ENCODE results near the gene TEAD1.

Gene TEAD1

DNA sequence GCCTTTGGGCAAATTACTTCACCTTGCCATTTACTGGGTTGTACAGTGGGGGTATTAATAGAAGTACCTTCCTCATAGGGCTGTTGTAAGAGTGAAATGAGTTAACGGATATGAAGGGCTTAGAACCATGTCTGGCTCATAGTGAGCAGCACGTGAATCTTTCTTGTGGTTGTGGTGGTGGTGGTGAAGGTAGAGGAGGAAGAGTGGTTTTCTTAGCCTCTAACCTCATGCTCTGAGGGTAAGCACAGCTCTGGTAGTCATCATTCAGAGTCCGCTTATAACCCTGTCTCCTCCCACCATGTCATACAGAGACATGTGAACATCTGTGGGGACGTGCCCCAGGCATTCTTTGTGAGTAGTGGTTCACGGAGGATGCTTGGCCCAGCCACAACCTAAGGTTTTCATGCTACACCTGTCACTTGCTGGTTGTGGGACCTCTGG is 43.6 kb downstream of the TEAD1 start:
- TF ChIP-seq, protein P1, sequence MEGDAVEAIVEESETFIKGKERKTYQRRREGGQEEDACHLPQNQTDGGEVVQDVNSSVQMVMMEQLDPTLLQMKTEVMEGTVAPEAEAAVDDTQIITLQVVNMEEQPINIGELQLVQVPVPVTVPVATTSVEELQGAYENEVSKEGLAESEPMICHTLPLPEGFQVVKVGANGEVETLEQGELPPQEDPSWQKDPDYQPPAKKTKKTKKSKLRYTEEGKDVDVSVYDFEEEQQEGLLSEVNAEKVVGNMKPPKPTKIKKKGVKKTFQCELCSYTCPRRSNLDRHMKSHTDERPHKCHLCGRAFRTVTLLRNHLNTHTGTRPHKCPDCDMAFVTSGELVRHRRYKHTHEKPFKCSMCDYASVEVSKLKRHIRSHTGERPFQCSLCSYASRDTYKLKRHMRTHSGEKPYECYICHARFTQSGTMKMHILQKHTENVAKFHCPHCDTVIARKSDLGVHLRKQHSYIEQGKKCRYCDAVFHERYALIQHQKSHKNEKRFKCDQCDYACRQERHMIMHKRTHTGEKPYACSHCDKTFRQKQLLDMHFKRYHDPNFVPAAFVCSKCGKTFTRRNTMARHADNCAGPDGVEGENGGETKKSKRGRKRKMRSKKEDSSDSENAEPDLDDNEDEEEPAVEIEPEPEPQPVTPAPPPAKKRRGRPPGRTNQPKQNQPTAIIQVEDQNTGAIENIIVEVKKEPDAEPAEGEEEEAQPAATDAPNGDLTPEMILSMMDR (IDR thresholded peaks at IDR 0.05): no peak
- no peak for TF ChIP-seq ZFX (IDR thresholded peaks at IDR 0.05; ENCODE audit: borderline replicate concordance)
- H3K27ac ChIP-seq: no peak overlapping the region

DNA sequence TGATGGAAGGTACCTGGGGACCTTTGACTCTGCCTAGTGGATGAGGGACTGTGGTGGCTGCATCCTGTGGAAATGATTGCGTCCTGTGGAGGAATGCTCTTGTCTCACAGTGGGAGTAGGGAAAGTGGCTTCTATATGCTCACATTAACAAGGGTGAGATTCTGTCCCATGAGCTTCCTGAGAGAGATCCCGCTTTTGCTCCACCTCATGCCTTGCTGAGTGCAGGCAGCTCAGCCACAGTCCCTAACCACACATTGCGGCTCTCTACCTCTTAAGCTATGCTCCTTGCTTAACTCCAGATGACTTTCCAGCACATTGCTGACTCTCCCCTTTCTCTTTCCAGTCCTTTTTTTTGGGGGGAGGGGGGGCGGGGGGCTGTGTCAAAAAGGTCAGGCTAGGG is 45.0 kb downstream of the TEAD1 start:
- no peak for TF ChIP-seq ZFX (IDR thresholded peaks at IDR 0.05; ENCODE audit: borderline replicate concordance)
- TF ChIP-seq, protein P1 (IDR thresholded peaks at IDR 0.05): no peak

DNA sequence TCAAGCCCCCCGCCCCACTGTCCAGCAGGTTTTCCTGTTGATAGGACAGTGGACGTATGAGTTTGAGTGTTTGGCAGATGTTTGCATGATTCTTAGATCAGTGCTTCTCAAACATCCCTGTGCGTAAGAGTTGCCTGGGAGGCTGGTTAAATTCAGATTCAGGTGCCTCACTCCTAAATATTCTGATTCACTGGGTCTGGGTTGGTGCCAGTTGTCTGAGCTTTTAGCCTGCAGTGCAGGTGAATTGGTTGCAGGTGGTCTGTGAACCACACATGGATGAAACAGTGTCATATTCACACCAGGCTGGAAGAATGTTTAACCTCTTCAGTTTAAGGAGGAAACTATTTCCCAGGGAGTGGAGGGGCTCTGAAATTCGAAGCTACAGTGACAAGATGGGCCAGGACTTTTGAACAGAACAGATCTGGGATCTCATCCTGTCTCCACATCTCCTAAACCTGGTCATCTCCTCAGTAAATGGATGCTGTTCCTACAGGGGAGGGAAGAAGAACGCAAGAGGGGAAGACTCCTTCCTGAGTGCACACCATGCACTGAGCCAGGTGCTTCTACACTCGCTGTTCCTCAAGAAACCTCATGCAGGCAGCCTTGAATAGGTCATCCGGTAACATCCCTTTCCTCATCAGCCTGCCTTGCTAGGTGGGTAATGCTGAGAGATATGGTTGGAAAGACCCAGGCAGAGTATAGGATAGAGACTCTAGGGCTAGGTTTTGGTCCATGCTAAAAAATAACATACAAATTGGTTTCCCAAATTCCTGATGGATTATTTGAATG is 47.8 kb downstream of the TEAD1 start:
- no peak overlapping the region for H3K27ac ChIP-seq
- TF ChIP-seq, protein P1 (IDR thresholded peaks at IDR 0.05): no peak
- TF ChIP-seq ZFX (IDR thresholded peaks at IDR 0.05; ENCODE audit: borderline replicate concordance): no peak

More for the DNA sequence above, 45.0 kb downstream of the TEAD1 start:
- no peak overlapping the region for H3K27ac ChIP-seq

DNA sequence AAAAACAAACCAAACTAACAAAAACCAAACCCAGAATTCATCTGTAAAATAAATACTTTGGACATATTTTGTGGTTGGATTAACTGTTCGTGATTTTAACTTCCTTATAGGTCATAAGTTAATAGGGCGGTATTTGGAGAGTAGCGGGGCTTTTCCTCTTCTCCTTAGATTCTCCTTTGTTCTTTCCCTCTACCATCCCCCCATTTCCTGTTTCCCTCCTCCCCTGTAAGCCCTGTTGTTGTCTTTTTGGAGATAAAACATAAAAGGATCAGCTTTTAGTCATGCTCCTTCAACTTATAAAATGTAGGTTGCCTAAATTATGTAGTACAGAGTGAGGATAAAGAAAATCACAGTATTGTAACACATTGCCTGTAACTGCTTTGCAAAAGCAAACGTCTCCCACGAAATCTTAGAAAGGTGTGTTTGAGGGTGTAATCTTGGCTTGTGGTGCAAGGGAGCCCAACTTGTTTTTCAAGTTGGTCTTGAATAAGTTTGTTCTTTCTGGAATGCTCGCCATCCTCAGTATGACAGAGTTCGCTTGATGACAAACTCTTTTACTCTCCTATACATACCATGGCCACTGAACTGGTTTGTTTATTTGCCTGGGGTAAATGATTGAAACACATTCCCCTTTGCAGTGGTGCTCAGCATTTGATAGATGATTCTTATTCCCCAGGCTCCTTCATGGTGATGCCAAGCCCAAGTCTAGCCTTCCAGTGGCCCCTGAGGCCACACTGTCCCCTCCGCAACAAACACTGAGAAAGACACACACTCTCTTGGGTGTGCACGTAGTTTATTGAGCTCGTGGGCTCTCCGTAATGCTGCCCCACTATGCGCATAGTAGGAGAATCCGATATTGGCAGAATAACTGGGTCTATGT is 49.4 kb downstream of the TEAD1 start:
- H3K27ac ChIP-seq: no peak overlapping the region
- no peak for TF ChIP-seq ZFX (IDR thresholded peaks at IDR 0.05; ENCODE audit: borderline replicate concordance)
- TF ChIP-seq, protein P1 (IDR thresholded peaks at IDR 0.05): no peak

DNA sequence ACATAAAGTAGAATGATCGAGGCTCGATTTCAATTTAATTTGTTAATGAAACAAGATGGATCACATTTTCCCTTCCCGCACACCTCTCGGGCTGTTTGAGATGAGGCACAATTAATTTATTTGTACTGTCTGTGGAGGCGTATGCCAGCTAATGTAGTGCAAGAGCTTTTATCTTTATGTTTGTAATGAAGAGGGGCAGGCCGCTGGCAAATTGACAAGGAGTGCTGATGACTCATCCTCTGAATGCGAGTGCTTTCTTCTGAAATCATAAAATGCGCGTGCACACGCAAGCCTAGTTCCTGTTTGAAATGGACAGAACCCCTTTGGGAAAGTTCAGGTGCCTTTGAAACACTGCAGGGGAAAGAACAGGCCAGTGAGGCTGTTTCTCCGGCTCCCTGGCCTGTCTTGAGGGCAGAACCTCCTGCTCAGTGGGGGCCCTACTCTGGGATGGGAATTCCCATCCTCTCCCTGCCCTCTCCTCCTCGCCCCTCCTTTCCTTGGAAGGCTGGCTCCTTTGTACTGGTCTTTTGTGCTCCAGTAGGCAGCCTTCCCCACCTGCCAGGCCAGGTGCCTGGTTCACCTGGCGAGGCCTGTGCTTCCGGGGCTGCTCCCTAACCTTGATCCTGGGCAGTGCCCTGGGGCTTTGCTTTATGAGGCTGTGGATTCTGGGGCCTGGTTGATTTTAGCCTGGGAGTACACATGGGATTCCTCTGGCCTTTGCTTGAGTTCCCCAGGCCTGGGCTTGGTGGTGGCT is 50.3 kb downstream of the TEAD1 start:
- no peak for TF ChIP-seq ZFX (IDR thresholded peaks at IDR 0.05; ENCODE audit: borderline replicate concordance)
- TF ChIP-seq, protein P1 (IDR thresholded peaks at IDR 0.05): no peak
- no peak overlapping the region for H3K27ac ChIP-seq

DNA sequence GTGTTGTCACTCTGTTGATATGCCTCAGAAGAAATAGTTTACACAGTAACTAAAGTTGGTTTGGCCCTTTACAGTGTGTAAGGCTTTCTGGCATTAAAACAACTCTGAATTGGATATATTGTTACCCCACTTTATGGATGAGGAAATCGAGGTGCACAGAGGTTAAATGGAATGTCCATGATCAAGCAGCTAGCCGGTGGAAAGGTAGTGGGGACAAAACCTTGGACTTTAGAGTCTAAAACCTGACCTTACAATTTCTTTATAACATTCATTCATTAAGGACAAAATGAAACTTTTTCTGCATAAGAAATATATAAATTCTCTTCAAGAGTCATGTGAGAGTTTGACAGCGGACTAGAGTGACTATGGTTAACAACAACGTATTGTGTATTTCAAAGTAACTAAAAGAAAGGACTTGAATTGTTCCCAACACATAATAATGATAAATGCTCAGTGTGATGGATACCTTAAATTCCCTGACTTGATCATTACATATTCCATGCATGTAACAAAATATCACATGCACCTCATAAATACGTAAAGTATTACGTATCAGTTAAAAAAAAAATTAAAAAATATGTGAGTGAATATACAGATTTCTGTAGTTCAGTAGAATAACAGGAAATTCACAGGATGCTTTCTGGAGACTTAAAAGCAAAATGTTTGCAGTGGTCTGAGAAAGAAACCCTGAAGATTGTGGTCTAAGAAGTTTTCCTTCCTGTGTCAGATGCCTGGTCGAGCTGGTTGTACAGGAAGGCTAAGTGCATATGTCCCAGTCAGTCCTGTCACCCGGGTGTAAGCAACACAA is 51.0 kb downstream of the TEAD1 start:
- no peak for TF ChIP-seq ZFX (IDR thresholded peaks at IDR 0.05; ENCODE audit: borderline replicate concordance)
- TF ChIP-seq, protein P1 (IDR thresholded peaks at IDR 0.05): no peak
- no peak overlapping the region for H3K27ac ChIP-seq

All from 22Rv1 (cell line).